Regular cardiac myocyte (primary cell): ENCODE data around the gene FAM187B. TPM values are rescaled to one million over a fixed set of nuclear protein-coding genes. Genes with fewer than 3 reads are reported as not detected.

Experiments used
- total RNA-seq: library from RNA; depleted of rRNA; stranded (reverse); fragments of >200 nt; gene quantifications from 2 replicates; pipeline ENCODE4 v1.2.3, GENCODE V29; 2014

Gene FAM187B
- not detected in 2 replicates for total RNA-seq

DNA sequence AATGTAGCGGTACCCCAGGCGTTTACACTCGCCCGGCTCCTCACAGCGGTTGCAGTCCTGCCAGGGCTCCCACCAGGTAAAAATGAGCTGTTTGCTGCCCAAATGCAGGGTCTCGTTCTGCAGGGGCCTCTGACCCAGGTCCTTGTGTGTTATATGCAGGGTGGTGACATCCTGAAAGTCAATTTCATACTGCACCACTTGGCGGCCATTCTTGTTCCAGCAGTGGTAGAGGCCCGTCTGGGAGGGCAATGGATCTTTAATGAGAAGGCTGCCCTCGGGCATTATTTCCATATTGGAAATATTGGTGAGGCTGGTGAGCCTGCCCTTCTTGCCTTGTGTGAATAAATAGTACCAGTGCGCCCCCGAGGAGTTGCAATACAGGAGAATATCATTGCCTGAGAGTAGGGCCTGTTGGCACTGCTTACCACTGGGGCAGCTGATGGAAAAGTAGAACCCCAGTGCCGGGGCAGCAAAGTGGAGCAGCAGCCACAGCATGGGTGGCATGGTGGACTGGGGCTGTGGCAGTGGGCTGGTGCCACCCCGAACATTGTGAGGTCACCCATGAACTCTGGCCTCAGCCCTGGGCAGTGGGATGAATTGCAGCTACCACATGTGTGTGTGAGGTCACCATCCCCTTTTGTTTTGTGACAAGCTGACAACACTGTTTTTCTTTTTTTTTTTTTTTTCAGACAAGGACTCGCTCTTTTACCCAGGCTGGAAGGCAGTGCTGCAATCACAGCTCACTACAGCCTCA is at the start of gene FAM187B:
TSS of gene FAM187B (minus strand) at position 563 of the 754 bp plus-strand sequence. CDS start at position 504, 59 bp downstream.

DNA sequence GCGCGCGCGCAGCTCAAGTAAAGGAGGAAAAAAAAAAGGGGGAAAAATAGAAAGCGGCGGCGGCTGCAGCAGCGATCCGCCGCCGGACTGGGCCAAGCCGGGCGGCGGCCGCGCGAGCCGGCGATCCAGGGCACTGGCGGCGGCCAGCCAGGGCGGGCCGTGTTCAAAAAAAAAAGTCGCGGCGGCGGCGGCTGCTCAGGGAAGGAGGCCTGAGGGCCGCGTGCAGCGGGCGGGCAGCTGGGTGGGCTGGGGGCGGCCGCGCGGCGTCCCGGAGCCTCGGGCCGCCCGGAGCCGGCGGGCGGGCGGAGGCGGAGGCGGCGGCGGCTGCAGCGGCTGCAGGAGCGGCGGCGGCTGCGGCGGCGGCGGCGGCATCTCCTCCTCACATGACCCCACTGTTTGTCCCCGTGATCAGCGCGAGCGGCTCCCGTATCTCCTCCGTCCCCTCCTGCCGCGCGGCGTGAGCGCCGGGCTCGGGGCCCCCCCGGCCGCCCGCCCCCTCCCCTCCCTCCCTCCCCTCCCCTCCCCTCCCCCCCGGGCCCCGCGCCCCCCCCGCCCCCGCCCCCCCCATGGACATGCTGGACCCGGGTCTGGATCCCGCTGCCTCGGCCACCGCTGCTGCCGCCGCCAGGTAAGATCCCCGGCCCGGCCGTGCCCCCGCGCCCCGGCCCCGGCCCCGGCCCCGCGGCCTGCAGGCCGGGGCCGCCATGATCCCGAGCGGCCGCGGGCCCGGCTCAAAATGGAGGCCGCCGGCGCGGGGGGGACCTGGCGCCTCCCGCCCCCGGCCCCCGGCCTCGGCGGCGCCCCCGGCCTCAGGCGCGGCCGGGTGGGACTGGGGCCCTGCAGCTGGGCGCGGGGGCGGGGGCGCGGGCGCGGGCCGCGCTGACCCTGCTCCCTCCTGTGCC is 40.2 kb upstream of the FAM187B start, which contains the start of gene USF2:
TSS of gene USF2 (plus strand) at position 427 of the 902 bp plus-strand sequence. CDS start at position 567, 140 bp downstream.

DNA sequence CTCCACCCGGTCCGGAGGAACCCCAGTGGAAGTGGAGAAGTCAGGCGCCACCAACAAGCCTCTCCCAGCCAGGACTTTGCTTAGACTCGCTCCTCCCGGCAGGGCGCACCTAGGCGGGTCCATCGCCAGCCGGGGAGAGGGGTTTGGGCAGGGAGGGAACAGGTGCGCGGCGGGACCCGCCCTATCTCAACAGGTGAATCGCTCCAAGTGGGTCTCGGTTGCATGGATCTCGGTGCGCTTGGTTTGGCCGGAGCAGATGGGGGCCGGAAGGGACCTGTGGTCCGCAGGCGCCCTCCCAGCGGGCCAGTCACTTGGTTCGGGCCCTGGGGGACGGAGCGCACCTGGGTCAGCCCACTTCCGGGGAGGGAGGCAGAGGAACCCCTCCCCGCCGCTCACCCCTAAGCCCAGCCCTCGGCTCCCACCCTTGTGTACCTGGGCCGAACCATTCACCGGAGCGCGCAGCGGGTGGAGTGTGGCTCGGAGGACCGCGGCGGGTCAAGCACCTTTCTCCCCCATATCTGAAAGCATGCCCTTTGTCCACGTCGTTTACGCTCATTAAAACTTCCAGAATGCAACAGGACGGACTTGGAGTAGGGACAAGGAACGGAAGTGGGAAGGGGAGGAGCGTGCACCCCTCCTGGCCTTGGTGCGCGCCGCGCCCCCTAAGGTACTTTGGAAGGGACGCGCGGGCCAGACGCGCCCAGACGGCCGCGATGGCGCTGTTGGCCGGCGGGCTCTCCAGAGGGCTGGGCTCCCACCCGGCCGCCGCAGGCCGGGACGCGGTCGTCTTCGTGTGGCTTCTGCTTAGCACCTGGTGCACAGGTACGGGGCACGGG is 20.0 kb upstream of the FAM187B start, which contains the start of gene LSR:
TSS of gene LSR (plus strand) at position 693 of the 836 bp plus-strand sequence. CDS start at position 714, 21 bp downstream.

Other genes starting within 250 kb of the FAM187B start
- 14.2 and 23.1 TPM in 2 replicates for gene GRAMD1A, start 228.4 kb downstream of the FAM187B start, total RNA-seq
- 1.3 and 2.3 TPM in 2 replicates for gene SCN1B, start 198.3 kb downstream of the FAM187B start, total RNA-seq
- gene HPN, start 187.0 kb downstream of the FAM187B start, total RNA-seq: under 0.01 TPM in 1 of 2 replicates, not detected in the other
- 0.38 TPM in 1 of 2 replicates, not detected in the other for gene FXYD3, start 112.9 kb downstream of the FAM187B start, total RNA-seq
- gene LGI4, start 93.7 kb downstream of the FAM187B start, total RNA-seq: under 0.01 and 3.7 TPM in 2 replicates
- 0.58 and 1.4 TPM in 2 replicates for gene FXYD1, start 89.9 kb downstream of the FAM187B start, total RNA-seq
- not detected in 2 replicates for gene FXYD7, start 85.5 kb downstream of the FAM187B start, total RNA-seq
- 11.8 and 16.3 TPM in 2 replicates for gene FXYD5, start 74.0 kb downstream of the FAM187B start, total RNA-seq
- 0.28 and 1.7 TPM in 2 replicates for gene LSR, start 20.3 kb upstream of the FAM187B start, total RNA-seq
- gene USF2, start 40.2 kb upstream of the FAM187B start, total RNA-seq: 33.5 and 49.1 TPM in 2 replicates
- 0.19 TPM in 1 of 2 replicates, not detected in the other for gene HAMP, start 53.8 kb upstream of the FAM187B start, total RNA-seq
- gene MAG, start 63.4 kb upstream of the FAM187B start, total RNA-seq: 0.96 TPM in 1 of 2 replicates, not detected in the other
- gene CD22, start 100.4 kb upstream of the FAM187B start, total RNA-seq: 0.96 and 1.7 TPM in 2 replicates
- not detected in 2 replicates for gene FFAR1, start 119.2 kb upstream of the FAM187B start, total RNA-seq
- not detected in 2 replicates for gene FFAR3, start 129.7 kb upstream of the FAM187B start, total RNA-seq
- gene GPR42, start 142.3 kb upstream of the FAM187B start, total RNA-seq: not detected in 2 replicates
- gene FFAR2, start 219.5 kb upstream of the FAM187B start, total RNA-seq: not detected in 2 replicates